K562 (cell line): Measurements from ENCODE around the gene PLPPR2. TPM values are rescaled to one million over a fixed set of nuclear protein-coding genes. Genes with fewer than 3 reads are reported as not detected.

Experiments used
- CREB3 ChIP-seq: fragments of 450-650 bp; conservative IDR thresholded peaks from 2 replicates; pipeline ENCODE4 v1.6.1; 2016; ENCODE audit warnings: missing genetic modification characterization, low read depth, mild to moderate bottlenecking, missing compliant biosample characterization, moderate library complexity
- ELF1 ChIP-seq: fragments of 200-800 bp; sonication (Bioruptor generic); IDR thresholded peaks from 2 replicates; pipeline ENCODE4 v1.6.1; 2016; ENCODE audit warnings: missing genetic modification characterization, missing compliant biosample characterization
- ERF ChIP-seq: fragments of 450-650 bp; formaldehyde crosslinking; IDR thresholded peaks from 2 replicates; pipeline ENCODE4 v1.4.0; 2020; ENCODE audit warnings: mild to moderate bottlenecking, mixed read lengths
- FOS ChIP-seq: IDR thresholded peaks from 3 replicates; pipeline ENCODE4 v1.6.1; 2011; ENCODE audit not compliant: insufficient read length; ENCODE audit errors: extremely low read depth
- FOSL1 ChIP-seq: fragments of 200-800 bp; sonication (Bioruptor generic); conservative IDR thresholded peaks from 2 replicates; pipeline ENCODE4 v1.6.1; 2016; ENCODE audit warnings: missing genetic modification characterization, missing compliant biosample characterization
- HNRNPL ChIP-seq: fragments of 200-400 bp; formaldehyde crosslinking; IDR thresholded peaks from 2 replicates; pipeline ENCODE4 v1.6.1; 2017; ENCODE audit warnings: low read depth, mild to moderate bottlenecking, low read length
- IFI16 ChIP-seq: fragments of 250-450 bp; sonication (Bioruptor Pico); IDR thresholded peaks from 2 replicates; pipeline ENCODE4 v2.1.2; 2022; ENCODE audit warnings: mild to moderate bottlenecking, inconsistent platforms
- KDM5B ChIP-seq: fragments of 200-600 bp; sonication (generic); IDR thresholded peaks from 2 replicates; pipeline ENCODE4 v1.6.1; 2012; ENCODE audit warnings: low read depth, mild to moderate bottlenecking, moderate library complexity, low read length, control low read depth, inconsistent platforms; ENCODE audit not compliant: insufficient replicate concordance
- L3MBTL2 ChIP-seq: fragments of 450-650 bp; IDR thresholded peaks from 2 replicates; pipeline ENCODE4 v1.6.1; 2016; ENCODE audit warnings: mild to moderate bottlenecking, moderate library complexity
- PHB2 ChIP-seq: fragments of 450-650 bp; IDR thresholded peaks from 2 replicates; pipeline ENCODE4 v1.6.1; 2017; ENCODE audit warnings: low read depth
- TOE1 ChIP-seq, 2 experiments: fragments of 450-650 bp in 1 of 2; sonication (generic) in 1 of 2; formaldehyde crosslinking in 1 of 2; IDR thresholded peaks; 2 replicates each; pipeline versions ENCODE4 v1.7.1 to v1.8.0; 2016 to 2022; ENCODE audit warnings: borderline replicate concordance in 2 of 2, mild to moderate bottlenecking in 2 of 2, antibody characterized with exemption in 1 of 2, inconsistent platforms in 1 of 2, low read depth in 1 of 2, missing genetic modification reagents in 1 of 2, moderate library complexity in 1 of 2
- USF1 ChIP-seq: sonication (generic); formaldehyde crosslinking; IDR thresholded peaks from 2 replicates; pipeline ENCODE4 v1.9.0; 2022; ENCODE audit warnings: mild to moderate bottlenecking, missing genetic modification reagents
- ZNF175 ChIP-seq: fragments of 200-800 bp; sonication (Bioruptor generic); IDR thresholded peaks from 2 replicates; pipeline ENCODE4 v1.6.1; 2016; ENCODE audit warnings: low read depth, mild to moderate bottlenecking, missing genetic modification characterization, missing compliant biosample characterization
- ZNF23 ChIP-seq: fragments of 250-450 bp; sonication (Bioruptor Pico); IDR thresholded peaks from 2 replicates; pipeline ENCODE4 v1.4.0; 2020; ENCODE audit warnings: mild to moderate bottlenecking
- ZNF79 ChIP-seq: fragments of 250-450 bp; sonication (Bioruptor Pico); IDR thresholded peaks from 2 replicates; pipeline ENCODE4 v1.4.0; 2020; ENCODE audit warnings: low read depth, mild to moderate bottlenecking, moderate library complexity
- polyA plus RNA-seq, 8 experiments: library from polyadenylated mRNA; depleted of rRNA in 4 of 8; stranded (reverse) in 5 of 8; unstranded in 3 of 8; fragments of >200 nt; fragmentation: Nextera tagmentation in 2 of 8; fragmentation: Illumina TruSeq in 1 of 8; extraction: Ambion mirVana in 2 of 8; extraction: Trizol in 1 of 8; gene quantifications; 2 replicates each; pipeline versions ENCODE4 v1.2.1 to v1.2.3, GENCODE V29; 2011 to 2014; ENCODE audit warnings: inconsistent platforms in 1 of 8, missing spikeins in 1 of 8
- total RNA-seq, 7 experiments: library from RNA; depleted of rRNA in 6 of 7; stranded (reverse); fragments of >200 nt in 6 of 7; fragmentation: Illumina TruSeq in 2 of 7; extraction: Trizol in 2 of 7; gene quantifications; 2 replicates each; pipeline versions ENCODE4 v1.2.1 to v1.2.3, GENCODE V29; 2011 to 2021; ENCODE audit warnings: low replicate concordance in 1 of 7
- TF ChIP-seq, protein P1 (sequence below): sonication (generic); IDR thresholded peaks from 2 replicates; pipeline ENCODE4 v1.6.1; 2016
- TF ChIP-seq, protein P2 (sequence below): fragments of 250-450 bp; sonication (Bioruptor Pico); IDR thresholded peaks from 2 replicates; pipeline ENCODE4 v1.9.0; 2021; ENCODE audit warnings: mild to moderate bottlenecking
- TF ChIP-seq, protein P3 (sequence below): fragments of 450-650 bp; formaldehyde crosslinking; IDR thresholded peaks from 2 replicates; pipeline ENCODE4 v1.4.0; 2020; ENCODE audit warnings: mild to moderate bottlenecking, moderate library complexity
- TF ChIP-seq, protein P4 (sequence below): fragments of 200-800 bp; sonication (Bioruptor generic); IDR thresholded peaks from 2 replicates; pipeline ENCODE4 v1.6.1; 2017; ENCODE audit warnings: missing genetic modification characterization, missing compliant biosample characterization

Gene PLPPR2
- total and polyA plus RNA-seq, 9 of the 15 experiments (the other 6 are each of a cell fraction or from before 2014, with no cell fraction given), result 0.49 to 15.9 (median 3.4) TPM

GRCh38 chr19:11377237-11377636 is 22.0 kb downstream of the PLPPR2 start (continued):
- TF ChIP-seq, protein P1, sequence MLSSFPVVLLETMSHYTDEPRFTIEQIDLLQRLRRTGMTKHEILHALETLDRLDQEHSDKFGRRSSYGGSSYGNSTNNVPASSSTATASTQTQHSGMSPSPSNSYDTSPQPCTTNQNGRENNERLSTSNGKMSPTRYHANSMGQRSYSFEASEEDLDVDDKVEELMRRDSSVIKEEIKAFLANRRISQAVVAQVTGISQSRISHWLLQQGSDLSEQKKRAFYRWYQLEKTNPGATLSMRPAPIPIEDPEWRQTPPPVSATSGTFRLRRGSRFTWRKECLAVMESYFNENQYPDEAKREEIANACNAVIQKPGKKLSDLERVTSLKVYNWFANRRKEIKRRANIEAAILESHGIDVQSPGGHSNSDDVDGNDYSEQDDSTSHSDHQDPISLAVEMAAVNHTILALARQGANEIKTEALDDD, result 0 out of 2 replicates have a peak, but pooled peaks have one; percentile 31
- TF ChIP-seq TOE1 (IDR thresholded peaks at IDR 0.05; ENCODE audit: borderline replicate concordance) (peak; percentile 96), TOE1 (CRISPR knock-in tag; IDR thresholded peaks at IDR 0.05; ENCODE audit: borderline replicate concordance, low read depth) (no peak), KDM5B (no peak), ZNF79 (CRISPR knock-in tag) (peak; percentile 45; the same call in 1 of the 2 replicates), FOS (peak; percentile 43), ELF1 (tag) (peak; percentile 45; the same call in 1 of the 2 replicates), USF1 (CRISPR knock-in tag) (peak; percentile 92), PHB2 (no peak), ZNF175 (CRISPR knock-in tag) (peak; percentile 89), CREB3 (0 out of 2 replicates have a peak, but pooled peaks have one; percentile 51), IFI16 (CRISPR knock-in tag) (no peak), ERF (CRISPR knock-in tag) (peak; percentile 22; the same call in 1 of the 2 replicates), ZNF23 (CRISPR knock-in tag) (0 out of 2 replicates have a peak, but pooled peaks have one; percentile 18), HNRNPL (no peak), FOSL1 (tag) (peak; percentile 32; the same call in 1 of the 2 replicates), L3MBTL2 (peak; percentile 46; the same call in 1 of the 2 replicates)
- TF ChIP-seq, protein P2, sequence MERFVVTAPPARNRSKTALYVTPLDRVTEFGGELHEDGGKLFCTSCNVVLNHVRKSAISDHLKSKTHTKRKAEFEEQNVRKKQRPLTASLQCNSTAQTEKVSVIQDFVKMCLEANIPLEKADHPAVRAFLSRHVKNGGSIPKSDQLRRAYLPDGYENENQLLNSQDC (CRISPR knock-in tag), result no peak
- TF ChIP-seq, protein P3, sequence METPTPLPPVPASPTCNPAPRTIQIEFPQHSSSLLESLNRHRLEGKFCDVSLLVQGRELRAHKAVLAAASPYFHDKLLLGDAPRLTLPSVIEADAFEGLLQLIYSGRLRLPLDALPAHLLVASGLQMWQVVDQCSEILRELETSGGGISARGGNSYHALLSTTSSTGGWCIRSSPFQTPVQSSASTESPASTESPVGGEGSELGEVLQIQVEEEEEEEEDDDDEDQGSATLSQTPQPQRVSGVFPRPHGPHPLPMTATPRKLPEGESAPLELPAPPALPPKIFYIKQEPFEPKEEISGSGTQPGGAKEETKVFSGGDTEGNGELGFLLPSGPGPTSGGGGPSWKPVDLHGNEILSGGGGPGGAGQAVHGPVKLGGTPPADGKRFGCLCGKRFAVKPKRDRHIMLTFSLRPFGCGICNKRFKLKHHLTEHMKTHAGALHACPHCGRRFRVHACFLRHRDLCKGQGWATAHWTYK (CRISPR knock-in tag), result peak; percentile 51; the same call in 1 of the 2 replicates
- TF ChIP-seq, protein P4, sequence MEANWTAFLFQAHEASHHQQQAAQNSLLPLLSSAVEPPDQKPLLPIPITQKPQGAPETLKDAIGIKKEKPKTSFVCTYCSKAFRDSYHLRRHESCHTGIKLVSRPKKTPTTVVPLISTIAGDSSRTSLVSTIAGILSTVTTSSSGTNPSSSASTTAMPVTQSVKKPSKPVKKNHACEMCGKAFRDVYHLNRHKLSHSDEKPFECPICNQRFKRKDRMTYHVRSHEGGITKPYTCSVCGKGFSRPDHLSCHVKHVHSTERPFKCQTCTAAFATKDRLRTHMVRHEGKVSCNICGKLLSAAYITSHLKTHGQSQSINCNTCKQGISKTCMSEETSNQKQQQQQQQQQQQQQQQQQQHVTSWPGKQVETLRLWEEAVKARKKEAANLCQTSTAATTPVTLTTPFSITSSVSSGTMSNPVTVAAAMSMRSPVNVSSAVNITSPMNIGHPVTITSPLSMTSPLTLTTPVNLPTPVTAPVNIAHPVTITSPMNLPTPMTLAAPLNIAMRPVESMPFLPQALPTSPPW (CRISPR knock-in tag), result 0 out of 2 replicates have a peak, but pooled peaks have one; percentile 28
- TF ChIP-seq, all 486 proteins: peak for 40
